ENCODE measurements around the gene KRTAP13-4. TPM values are rescaled to one million over a fixed set of nuclear protein-coding genes. Genes with fewer than 3 reads are reported as not detected.

The KRTAP13-4 gene
- total RNA-seq, 1 donor from 2014 or later: not detected

GRCh38 chr21:30447056-30447455 is 17.0 kb downstream of the KRTAP13-4 start:
- Mint-ChIP-seq H3K27me3 (ENCODE audit: insufficient read depth) (peaks cover 2% of the 10 kb centered on the region), H3K9me3 (no peaks in the 10 kb centered on the region), H3K27ac (no peak overlapping the region), H3K36me3 (ENCODE audit: low read depth) (no peaks in the 10 kb centered on the region), H3K4me1 (ENCODE audit: low read depth) (no peaks in the 10 kb centered on the region), H3K4me3 (no peak overlapping the region)
- no peak for DNase-seq (ENCODE audit: low spot score)
- intact Hi-C loops (cut with micrococcal nuclease): no loop called here

GRCh38 chr21:30448514-30448913 is 18.5 kb downstream of the KRTAP13-4 start:
- intact Hi-C loops (cut with micrococcal nuclease): no loop called here
- DNase-seq (ENCODE audit: low spot score): no peak
- Mint-ChIP-seq H3K9me3 (no peaks in the 10 kb centered on the region), H3K27ac (no peak overlapping the region), H3K36me3 (ENCODE audit: low read depth) (no peaks in the 10 kb centered on the region), H3K4me3 (no peak overlapping the region), H3K27me3 (ENCODE audit: insufficient read depth) (peaks cover 2% of the 10 kb centered on the region), H3K4me1 (ENCODE audit: low read depth) (no peaks in the 10 kb centered on the region)

- no peaks in the 10 kb centered on the region for H3K4me1 Mint-ChIP-seq (ENCODE audit: low read depth)
- intact Hi-C loops (cut with micrococcal nuclease): no loop called here
- no peaks in the 10 kb centered on the region for H3K9me3 Mint-ChIP-seq
- no peak overlapping the region for H3K4me3 Mint-ChIP-seq
- DNase-seq (ENCODE audit: low spot score): no peak
- no peak overlapping the region for H3K27ac Mint-ChIP-seq
- peaks cover 2% of the 10 kb centered on the region for H3K27me3 Mint-ChIP-seq (ENCODE audit: insufficient read depth)
- no peaks in the 10 kb centered on the region for H3K36me3 Mint-ChIP-seq (ENCODE audit: low read depth)
Measured at GRCh38 chr21:30463713-30464112, 33.7 kb downstream of the KRTAP13-4 start.

GRCh38 chr21:30468900-30469714 is 39.1 kb downstream of the KRTAP13-4 start:
- no peaks in the 10 kb centered on the region for H3K9me3 Mint-ChIP-seq
- no peak for DNase-seq (ENCODE audit: low spot score)
- H3K27me3 Mint-ChIP-seq (ENCODE audit: insufficient read depth): peaks cover 2% of the 10 kb centered on the region
- no peaks in the 10 kb centered on the region for H3K4me1 Mint-ChIP-seq (ENCODE audit: low read depth)
- no peak overlapping the region for H3K27ac Mint-ChIP-seq
- intact Hi-C loops (cut with micrococcal nuclease): no loop called here
- H3K4me3 Mint-ChIP-seq: no peak overlapping the region
- H3K36me3 Mint-ChIP-seq (ENCODE audit: low read depth): no peaks in the 10 kb centered on the region

GRCh38 chr21:30478004-30478403 is 48.0 kb downstream of the KRTAP13-4 start:
- Mint-ChIP-seq H3K36me3 (ENCODE audit: low read depth) (no peaks in the 10 kb centered on the region), H3K4me1 (ENCODE audit: low read depth) (no peaks in the 10 kb centered on the region), H3K27me3 (ENCODE audit: insufficient read depth) (no peaks in the 10 kb centered on the region), H3K4me3 (no peak overlapping the region), H3K27ac (no peak overlapping the region), H3K9me3 (no peaks in the 10 kb centered on the region)
- intact Hi-C loops (cut with micrococcal nuclease): no loop called here
- no peak for DNase-seq (ENCODE audit: low spot score)

GRCh38 chr21:30479259-30479658 is 49.2 kb downstream of the KRTAP13-4 start:
- Mint-ChIP-seq H3K4me3 (no peak overlapping the region), H3K27ac (no peak overlapping the region), H3K36me3 (ENCODE audit: low read depth) (no peaks in the 10 kb centered on the region), H3K4me1 (ENCODE audit: low read depth) (no peaks in the 10 kb centered on the region), H3K9me3 (no peaks in the 10 kb centered on the region), H3K27me3 (ENCODE audit: insufficient read depth) (no peaks in the 10 kb centered on the region)
- intact Hi-C loops (cut with micrococcal nuclease): no loop called here
- DNase-seq (ENCODE audit: low spot score): no peak

GRCh38 chr21:30480145-30480544 is 50.1 kb downstream of the KRTAP13-4 start, which contains the start of gene KRTAP19-1:
Gene KRTAP19-1, minus strand, starts transcription at chr21:30480367. Its CDS starts 50 bp downstream, at chr21:30480317.
- Mint-ChIP-seq H3K27ac (no peak within 1 kb of the TSS), H3K27me3 (ENCODE audit: insufficient read depth) (no peaks in the 10 kb centered on the region), H3K4me3 (no peak within 1 kb of the TSS), H3K36me3 (ENCODE audit: low read depth) (no peaks in the 10 kb centered on the region), H3K4me1 (ENCODE audit: low read depth) (no peaks in the 10 kb centered on the region), H3K9me3 (peaks cover 2% of the 10 kb centered on the region)
- intact Hi-C loops (cut with micrococcal nuclease): no loop called here
- DNase-seq (ENCODE audit: low spot score): no peak

Other genes with a start within 250 kb of the KRTAP13-4 start
- not detected in 2 replicates for gene CLDN8, start 214.1 kb upstream of the KRTAP13-4 start, total RNA-seq
- not detected in 2 replicates for gene KRTAP24-1, start 147.3 kb upstream of the KRTAP13-4 start, total RNA-seq
- gene KRTAP25-1, start 140.7 kb upstream of the KRTAP13-4 start, total RNA-seq: not detected in 2 replicates
- not detected in 2 replicates for gene KRTAP26-1, start 109.9 kb upstream of the KRTAP13-4 start, total RNA-seq
- not detected in 2 replicates for gene KRTAP27-1, start 92.5 kb upstream of the KRTAP13-4 start, total RNA-seq
- not detected in 2 replicates for gene KRTAP23-1, start 81.6 kb upstream of the KRTAP13-4 start, total RNA-seq
- not detected in 2 replicates for gene KRTAP13-2, start 57.9 kb upstream of the KRTAP13-4 start, total RNA-seq
- gene KRTAP13-1, start 34.2 kb upstream of the KRTAP13-4 start, total RNA-seq: not detected in 2 replicates
- gene KRTAP13-3, start 4.3 kb upstream of the KRTAP13-4 start, total RNA-seq: not detected in 2 replicates
- gene KRTAP15-1, start 10.1 kb downstream of the KRTAP13-4 start, total RNA-seq: not detected in 2 replicates
- not detected in 2 replicates for gene KRTAP19-1, start 50.1 kb downstream of the KRTAP13-4 start, total RNA-seq
- not detected in 2 replicates for gene KRTAP19-2, start 57.2 kb downstream of the KRTAP13-4 start, total RNA-seq
- not detected in 2 replicates for gene KRTAP19-3, start 61.8 kb downstream of the KRTAP13-4 start, total RNA-seq
- not detected in 2 replicates for gene KRTAP19-4, start 66.9 kb downstream of the KRTAP13-4 start, total RNA-seq
- not detected in 2 replicates for gene KRTAP19-5, start 71.9 kb downstream of the KRTAP13-4 start, total RNA-seq
- gene KRTAP19-6, start 111.6 kb downstream of the KRTAP13-4 start, total RNA-seq: not detected in 2 replicates
- not detected in 2 replicates for gene KRTAP19-7, start 131.1 kb downstream of the KRTAP13-4 start, total RNA-seq
- not detected in 2 replicates for gene KRTAP22-2, start 160.2 kb downstream of the KRTAP13-4 start, total RNA-seq
- not detected in 2 replicates for gene KRTAP6-3, start 162.2 kb downstream of the KRTAP13-4 start, total RNA-seq
- gene KRTAP6-2, start 168.7 kb downstream of the KRTAP13-4 start, total RNA-seq: not detected in 2 replicates
- gene KRTAP22-1, start 170.9 kb downstream of the KRTAP13-4 start, total RNA-seq: not detected in 2 replicates
- not detected in 2 replicates for gene KRTAP6-1, start 183.7 kb downstream of the KRTAP13-4 start, total RNA-seq
- gene KRTAP20-1, start 186.2 kb downstream of the KRTAP13-4 start, total RNA-seq: not detected in 2 replicates
- not detected in 2 replicates for gene KRTAP20-4, start 190.4 kb downstream of the KRTAP13-4 start, total RNA-seq
- gene KRTAP20-2, start 205.0 kb downstream of the KRTAP13-4 start, total RNA-seq: not detected in 2 replicates
- not detected in 2 replicates for gene KRTAP20-3, start 212.6 kb downstream of the KRTAP13-4 start, total RNA-seq